HepG2 (cell line): ENCODE measurements around the gene ACTN4. TPM values are rescaled to one million over a fixed set of nuclear protein-coding genes. Genes with fewer than 3 reads are reported as not detected.

Source experiments
- ATAC-seq: fragments of 200-7000 bp; cut with Tn5 transposase; 3 replicates; pipeline ENCODE4 v1.9.1; 2020; ENCODE audit warnings: mild to moderate bottlenecking, moderate library complexity
- BruUV-seq: library from RNA; stranded (reverse); fragments of 400-500 nt; replicated peaks from 2 replicates; lab custom pipeline; 2021; lab: Mats Ljungman, UMichigan
- CTCF ChIA-PET: fragments of 300-600 bp; formaldehyde crosslinking; extraction: SDS; loops from one replicate; lab custom pipeline; 2021; ENCODE audit warnings: low total read pairs, inconsistent platforms, low intra/inter-chr PET ratio; lab: Yijun Ruan, JAX
- POLR2A ChIA-PET: fragments of 350-600 bp; sonication (Branson Sonifier 250); formaldehyde crosslinking; loops from one replicate; lab custom pipeline; 2020; ENCODE audit warnings: antibody characterized with exemption, inconsistent platforms; lab: Yijun Ruan, JAX
- DNase-seq: peaks from one replicate; pipeline ENCODE4 v3.0.0-alpha.2; 2015; ENCODE audit warnings: low spot score
- FAIRE-seq: peaks from 3 replicates; lab custom pipeline; 2011; peaks lifted over from hg19 to GRCh38; lab: Jason Lieb, UNC
- H2AFZ ChIP-seq: one replicate; pipeline ENCODE4 v1.6.1; 2011; ENCODE audit warnings: low read length, inconsistent platforms
- H3K27ac ChIP-seq: fragments of 300-600 bp; 3 replicates; pipeline ENCODE4 v1.8.0; 2011; ENCODE audit warnings: mixed run types, mild to moderate bottlenecking, mixed read lengths, low read length, inconsistent platforms; ENCODE audit not compliant: insufficient read depth; ENCODE audit errors: extremely low read length
- H3K27me3 ChIP-seq, 2 experiments: fragments of 200-600 bp in 1 of 2; 2 replicates in 1 of 2; 3 replicates in 1 of 2; pipeline versions ENCODE4 v1.6.0 to v1.8.0; 2011; ENCODE audit warnings: low read length in 2 of 2, mild to moderate bottlenecking in 2 of 2, moderate library complexity in 2 of 2, inconsistent platforms in 1 of 2; ENCODE audit not compliant: insufficient read depth in 2 of 2, control insufficient read depth in 1 of 2
- H3K36me3 ChIP-seq, 2 experiments: fragments of 200-600 bp in 1 of 2; replicated peaks in 1 of 2; 2 replicates in 1 of 2; 3 replicates in 1 of 2; pipeline versions ENCODE4 v1.5.1 to v1.8.0; 2011; ENCODE audit warnings: low read length in 2 of 2, inconsistent platforms in 1 of 2; ENCODE audit not compliant: insufficient read depth in 2 of 2, control insufficient read depth in 1 of 2
- H3K4me1 ChIP-seq: 2 replicates; pipeline ENCODE4 v1.5.1; 2012; ENCODE audit warnings: low read length, inconsistent platforms; ENCODE audit not compliant: insufficient read depth
- H3K4me2 ChIP-seq: 2 replicates; pipeline ENCODE4 v1.6.0; 2011; ENCODE audit warnings: low read depth, low read length, inconsistent platforms
- H3K4me3 ChIP-seq, 3 experiments: fragments of 200-600 bp in 1 of 3; sonication (generic), shearing (Covaris generic) in 1 of 3; replicated peaks in 1 of 3; 2 replicates each; pipeline ENCODE4 v1.5.1; 2011 to 2016; ENCODE audit warnings: low read length in 3 of 3, inconsistent platforms in 2 of 3, low read depth in 2 of 3, mild to moderate bottlenecking in 2 of 3, control low read depth in 1 of 3, mixed read lengths in 1 of 3; ENCODE audit not compliant: insufficient read depth in 1 of 3
- H3K79me2 ChIP-seq: one replicate; pipeline ENCODE4 v1.6.1; 2011; ENCODE audit warnings: low read length, inconsistent platforms; ENCODE audit not compliant: insufficient read depth
- H3K9ac ChIP-seq: 2 replicates; pipeline ENCODE4 v1.6.0; 2011; ENCODE audit warnings: mild to moderate bottlenecking, low read depth, low read length, inconsistent platforms; ENCODE audit not compliant: insufficient read depth
- H3K9me3 ChIP-seq: 2 replicates; pipeline ENCODE4 v1.5.1; 2012; ENCODE audit warnings: mild to moderate bottlenecking, low read length
- H4K20me1 ChIP-seq: 2 replicates; pipeline ENCODE4 v1.6.0; 2011; ENCODE audit warnings: inconsistent platforms, mild to moderate bottlenecking, low read length, moderate library complexity; ENCODE audit not compliant: insufficient read depth
- GABPA ChIP-seq, 2 experiments: IDR thresholded peaks; 2 replicates each; pipeline ENCODE4 v1.6.1; 2011 to 2016; ENCODE audit warnings: low read depth in 2 of 2, low read length in 1 of 2, missing biosample characterization in 1 of 2, missing genetic modification characterization in 1 of 2
- KLF13 ChIP-seq: sonication (generic); formaldehyde crosslinking; IDR thresholded peaks from 2 replicates; pipeline ENCODE4 v1.4.0; 2020; ENCODE audit warnings: mild to moderate bottlenecking, missing genetic modification reagents
- RARA ChIP-seq: IDR thresholded peaks from 2 replicates; pipeline ENCODE4 v1.6.1; 2016; ENCODE audit warnings: missing genetic modification reagents, missing compliant biosample characterization
- ZBED4 ChIP-seq: sonication (generic); formaldehyde crosslinking; IDR thresholded peaks from 2 replicates; pipeline ENCODE4 v1.4.0; 2020; ENCODE audit warnings: missing genetic modification reagents, borderline replicate concordance
- ZNF235 ChIP-seq: sonication (generic); formaldehyde crosslinking; IDR thresholded peaks from 2 replicates; pipeline ENCODE4 v1.8.1; 2023; ENCODE audit warnings: mild to moderate bottlenecking, missing genetic modification reagents, borderline replicate concordance
- ZNF629 ChIP-seq: sonication (generic); formaldehyde crosslinking; conservative IDR thresholded peaks from 2 replicates; pipeline ENCODE4 v1.5.0; 2020; ENCODE audit warnings: missing genetic modification reagents
- ZNF7 ChIP-seq: IDR thresholded peaks from 2 replicates; pipeline ENCODE4 v1.6.1; 2016; ENCODE audit warnings: missing biosample characterization, missing genetic modification reagents
- WGBS: methylation state at CpG from one replicate; pipeline ENCODE4 v1.1.6; 2017; ENCODE audit warnings: low lambda C conversion rate; 5-methylcytosine and 5-hydroxymethylcytosine counted together
- in situ Hi-C: cut with HindIII; loops from 2 replicates; pipeline ENCODE4 v1.10.0; 2017; ENCODE audit warnings: low pct_unique_long_range_greater_than_20kb; ENCODE audit not compliant: extremely low pct_ligation_motif_present
- intact Hi-C: fragments of 100-400 bp; cut with micrococcal nuclease; formaldehyde crosslinking; loops from one replicate; pipeline ENCODE4 v1.10.0; 2022; ENCODE audit not compliant: unreplicated experiment
- polyA plus RNA-seq, 8 experiments: library from polyadenylated mRNA; depleted of rRNA in 3 of 8; stranded (reverse) in 7 of 8; unstranded in 1 of 8; fragments of >200 nt; fragmentation: Illumina TruSeq in 4 of 8; extraction: Trizol in 4 of 8; gene quantifications; 2 replicates each; pipeline versions ENCODE4 v1.2.1 to v1.2.3, GENCODE V29; 2011 to 2016; ENCODE audit warnings: low read depth in 4 of 8, missing spikeins in 1 of 8, mixed read lengths in 1 of 8; ENCODE audit not compliant: insufficient read depth in 1 of 8
- total RNA-seq, 5 experiments: library from RNA; depleted of rRNA; stranded (reverse); fragments of >200 nt; fragmentation: Illumina TruSeq; extraction: Trizol; gene quantifications; 2 replicates each; pipeline ENCODE4 v1.2.3, GENCODE V29; 2016; ENCODE audit warnings: low read depth in 1 of 5
- TF ChIP-seq, protein P1 (sequence below): sonication (generic); formaldehyde crosslinking; IDR thresholded peaks from 2 replicates; pipeline ENCODE4 v1.4.0; 2020; ENCODE audit warnings: missing genetic modification reagents, borderline replicate concordance

Gene ACTN4
- total and polyA plus RNA-seq, 2 of the 13 experiments (the other 11 are each of a cell fraction or from before 2014, with no cell fraction given): 171 to 192 TPM

GRCh38 chr19:38616265-38616664, 31.2 kb upstream of the ACTN4 start:
- H3K4me1 ChIP-seq: peaks cover 40% of the 10 kb centered on the region
- no peak for FAIRE-seq
- H2AFZ ChIP-seq: no peak overlapping the region
- in situ Hi-C loops (no loop called here), intact Hi-C loops (no loop called here)
- no TSS peak for BruUV-seq
- no peak for TF ChIP-seq ZNF7 (CRISPR knock-in tag)
- TF ChIP-seq, protein P1, sequence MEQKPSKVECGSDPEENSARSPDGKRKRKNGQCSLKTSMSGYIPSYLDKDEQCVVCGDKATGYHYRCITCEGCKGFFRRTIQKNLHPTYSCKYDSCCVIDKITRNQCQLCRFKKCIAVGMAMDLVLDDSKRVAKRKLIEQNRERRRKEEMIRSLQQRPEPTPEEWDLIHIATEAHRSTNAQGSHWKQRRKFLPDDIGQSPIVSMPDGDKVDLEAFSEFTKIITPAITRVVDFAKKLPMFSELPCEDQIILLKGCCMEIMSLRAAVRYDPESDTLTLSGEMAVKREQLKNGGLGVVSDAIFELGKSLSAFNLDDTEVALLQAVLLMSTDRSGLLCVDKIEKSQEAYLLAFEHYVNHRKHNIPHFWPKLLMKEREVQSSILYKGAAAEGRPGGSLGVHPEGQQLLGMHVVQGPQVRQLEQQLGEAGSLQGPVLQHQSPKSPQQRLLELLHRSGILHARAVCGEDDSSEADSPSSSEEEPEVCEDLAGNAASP (CRISPR knock-in tag): no peak
- no peak for TF ChIP-seq GABPA (IDR thresholded peaks at IDR 0.05; ENCODE audit: low read depth, low read length)
- TF ChIP-seq GABPA (CRISPR knock-in tag; IDR thresholded peaks at IDR 0.05; ENCODE audit: low read depth): no peak
- TF ChIP-seq RARA (CRISPR knock-in tag): no peak
- TF ChIP-seq ZNF629: peak; percentile 68; the same call in 1 of the 2 replicates
- no peak for TF ChIP-seq KLF13 (CRISPR knock-in tag)
- no peak for TF ChIP-seq ZNF235 (CRISPR knock-in tag)
- TF ChIP-seq ZBED4 (CRISPR knock-in tag): no peak
- no peak overlapping the region for H3K9ac ChIP-seq
- H3K27ac ChIP-seq: no peak overlapping the region
- H3K4me2 ChIP-seq: no peak overlapping the region
- H3K9me3 ChIP-seq: no peaks in the 10 kb centered on the region
- no peak overlapping the region for H3K4me3 ChIP-seq
- ChIA-PET CTCF (no interaction called here), POLR2A (no interaction called here)
- 73% methylated on average over 6 of the region's 6 CpGs for WGBS
- ATAC-seq: no peak
- no peak for DNase-seq
- no peaks in the 10 kb centered on the region; a peak in 2 of 5 replicates for H3K27me3 ChIP-seq
- peaks cover 15% of the 10 kb centered on the region for H3K79me2 ChIP-seq
- H4K20me1 ChIP-seq: no peaks in the 10 kb centered on the region
- peaks cover 0 to under 1% of the 10 kb centered on the region in 2 experiments; a peak in 2 of 5 replicates for H3K36me3 ChIP-seq
